ENCODE data around the gene PI4KA. TPM values are rescaled to one million over a fixed set of nuclear protein-coding genes. Genes with fewer than 3 reads are reported as not detected.

Gene PI4KA
- total RNA-seq, 1 donor from 2014 or later, result 24.1 TPM

GRCh38 chr22:20792966-20793728 lies 65.5 kb downstream of the PI4KA start:
- TF ChIP-seq CTCF (conservative IDR thresholded peaks at IDR 0.05; ENCODE audit: low read depth, low read length), result no peak

GRCh38 chr22:20792221-20792965 lies 66.2 kb downstream of the PI4KA start:
- no peak overlapping the region for H3K4me3 ChIP-seq (ENCODE audit: low read depth, low read length)
- TF ChIP-seq CTCF (conservative IDR thresholded peaks at IDR 0.05; ENCODE audit: low read depth, low read length), result no peak
- DNase-seq (ENCODE audit: low read depth), result no peak

More at GRCh38 chr22:20792966-20793728, 65.5 kb downstream of the PI4KA start:
- no peak for DNase-seq (ENCODE audit: low read depth)
- no peak overlapping the region for H3K4me3 ChIP-seq (ENCODE audit: low read depth, low read length)

- DNase-seq (ENCODE audit: low read depth), result no peak
- no peak for TF ChIP-seq CTCF (conservative IDR thresholded peaks at IDR 0.05; ENCODE audit: low read depth, low read length)
- H3K4me3 ChIP-seq (ENCODE audit: low read depth, low read length), result no peak overlapping the region
Measured at GRCh38 chr22:20788627-20789344, 69.8 kb downstream of the PI4KA start.

- no peak overlapping the region for H3K4me3 ChIP-seq (ENCODE audit: low read depth, low read length)
- TF ChIP-seq CTCF (conservative IDR thresholded peaks at IDR 0.05; ENCODE audit: low read depth, low read length), result no peak
- DNase-seq (ENCODE audit: low read depth), result no peak
Measured at GRCh38 chr22:20787746-20788626, 70.6 kb downstream of the PI4KA start.

- DNase-seq (ENCODE audit: low read depth), result no peak
- H3K4me3 ChIP-seq (ENCODE audit: low read depth, low read length), result no peak overlapping the region
- TF ChIP-seq CTCF (conservative IDR thresholded peaks at IDR 0.05; ENCODE audit: low read depth, low read length), result no peak
Measured at GRCh38 chr22:20787223-20787622, 71.4 kb downstream of the PI4KA start.

- H3K4me3 ChIP-seq (ENCODE audit: low read depth, low read length), result no peak overlapping the region
- DNase-seq (ENCODE audit: low read depth), result no peak
- TF ChIP-seq CTCF (conservative IDR thresholded peaks at IDR 0.05; ENCODE audit: low read depth, low read length), result no peak
Measured at GRCh38 chr22:20786536-20786979, 72.1 kb downstream of the PI4KA start.
